ENCODE results near the gene SLC12A8. TPM values are rescaled to one million over a fixed set of nuclear protein-coding genes. Genes with fewer than 3 reads are reported as not detected.

The SLC12A8 gene
- total and polyA plus RNA-seq, 2 of the 13 experiments (the other 11 are each of a cell fraction or from before 2014, with no cell fraction given): 0.44 to 0.71 TPM

- TF ChIP-seq ZNF609 (CRISPR knock-in tag; IDR thresholded peaks at IDR 0.05; ENCODE audit: borderline replicate concordance) (no peak), PCBP2 (optimal IDR thresholded peaks at IDR 0.05; ENCODE audit: low read depth, low read length, poor library complexity, severe bottlenecking) (no peak), ZNF639 (CRISPR knock-in tag; conservative IDR thresholded peaks at IDR 0.05) (no peak), ISX (CRISPR knock-in tag; conservative IDR thresholded peaks at IDR 0.05) (no peak), TCF12 (IDR thresholded peaks at IDR 0.05) (no peak), TCF12 (CRISPR knock-in tag; IDR thresholded peaks at IDR 0.05) (no peak), ZNF251 (CRISPR knock-in tag; IDR thresholded peaks at IDR 0.05) (no peak), ZNF546 (CRISPR knock-in tag; conservative IDR thresholded peaks at IDR 0.05) (no peak)
Observed at GRCh38 chr3:125190786-125191185, 21.8 kb downstream of the SLC12A8 start (continued).

Data from HepG2 (cell line).